ENCODE data around the gene KREMEN1. TPM values are rescaled to one million over a fixed set of nuclear protein-coding genes. Genes with fewer than 3 reads are reported as not detected.
A peak's percentile ranks its signal among the peaks of the same experiment; 100 is the strongest.

KREMEN1 gene
- total RNA-seq, 1 experiment from 2014 or later, result 31.9 TPM

DNA sequence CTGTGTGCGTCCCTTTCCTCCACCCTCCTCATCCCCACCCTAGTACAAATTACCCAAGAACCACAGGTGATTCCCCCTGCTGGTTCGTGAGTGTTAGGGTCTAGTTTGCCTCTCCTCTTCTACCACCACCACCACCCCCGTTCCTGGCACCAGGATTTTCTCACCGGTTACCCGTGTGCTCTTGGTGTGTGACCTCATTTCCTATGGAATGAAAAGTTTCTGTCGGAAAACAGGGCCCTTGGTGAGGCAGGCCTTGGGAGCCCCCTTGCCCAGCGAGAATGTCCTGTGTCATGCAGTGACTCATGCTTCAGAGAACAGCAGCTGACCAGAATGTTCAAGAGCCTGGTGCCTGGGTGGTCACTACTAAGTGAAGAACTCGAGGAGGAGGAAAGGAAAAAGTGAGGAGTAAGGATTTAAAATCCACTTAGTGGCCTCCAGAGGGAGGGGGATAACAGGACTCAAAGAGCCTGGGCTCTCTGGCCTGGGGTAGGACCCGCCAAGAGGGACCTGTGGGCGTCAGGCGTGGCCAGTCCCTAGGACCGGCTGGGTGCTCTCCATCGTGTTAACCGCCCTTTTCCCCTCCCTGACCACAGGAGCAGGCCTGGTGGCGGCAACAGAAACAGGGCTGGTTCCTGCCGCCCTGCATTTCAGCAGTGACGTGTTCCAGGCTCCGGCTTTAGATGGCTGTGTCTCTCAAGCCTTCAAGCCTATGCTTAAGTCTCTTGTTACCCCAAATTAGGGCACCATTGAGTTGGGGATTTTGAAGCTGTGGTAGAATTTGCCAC is 41.4 kb upstream of the KREMEN1 start:
- BruUV-seq (replicated peaks), result TSS peak; percentile 92
- Histone ChIP-seq H3K4me3 (replicated peaks in 1 of 2; ENCODE audit: low read depth in 1 of 2, low read length in 2 of 2) (peak overlapping the region; percentile 45 to 57), H3K4me1 (ENCODE audit: control insufficient read depth in 1 of 2, insufficient read depth in 2 of 2, low read length in 2 of 2) (peaks cover 52 to 64% of the 10 kb centered on the region in 2 experiments), H3K9me3 (ENCODE audit: control insufficient read depth in 1 of 2, insufficient read depth in 1 of 2, low read depth in 1 of 2, low read length in 2 of 2) (no peaks in the 10 kb centered on the region), H3K27me3 (ENCODE audit: insufficient read depth, low read length) (no peaks in the 10 kb centered on the region), H3K4me2 (ENCODE audit: low read length) (peak overlapping the region; percentile 80), H4K20me1 (ENCODE audit: insufficient read depth) (no peaks in the 10 kb centered on the region), H3K79me2 (ENCODE audit: insufficient read depth, low read length) (peaks cover 15% of the 10 kb centered on the region; the same call in 1 of the 2 replicates), H2AFZ (ENCODE audit: low read depth, low read length, poor library complexity, severe bottlenecking) (no peak overlapping the region), H3K9ac (ENCODE audit: low read length) (peak overlapping the region; percentile 68), H3K9me2 (ENCODE audit: insufficient read depth) (no peaks in the 10 kb centered on the region), H3K36me3 (ENCODE audit: control insufficient read depth in 1 of 2, insufficient read depth in 2 of 2, low read length in 2 of 2) (no peaks in the 10 kb centered on the region), H3K27ac (ENCODE audit: low read depth, low read length) (peak overlapping the region; percentile 97)
- RAD21 ChIA-PET (ENCODE audit: low non-redundant PET in 1 of 2, low total read pairs in 2 of 2, uncharacterized antibody in 2 of 2, unreplicated experiment in 2 of 2), result interaction anchor here (0.9 to 2.0 kb wide), 9 partner anchors 8 to 176 kb away, joined by 3 to 12 read pairs (median 5); partner anchors contain the start of gene ZNRF3 (in 1 of the 2)
- peak; percentile 97 for DNase-seq (ENCODE audit: low read depth, low spot score)
- intact Hi-C loops (cut with micrococcal nuclease), result loop anchor here (1.0 to 2.0 kb wide), 3 partner anchors 55 to 148 kb away; partner anchors contain the start of gene ZNRF3
- POLR2A ChIA-PET, result interaction anchor here (0.8 to 2.5 kb wide), 6 partner anchors 27 to 231 kb away, joined by 3 to 16 read pairs (median 4); partner anchors contain the start of genes XBP1 and ZNRF3
- CTCF ChIA-PET, result interaction anchor here (1.3 to 2.0 kb wide), 3 partner anchors 9 to 175 kb away, joined by 4 to 26 read pairs (median 7); no protein-coding TSS in a partner anchor
- peak; percentile 75 for ATAC-seq
- TF ChIP-seq SIN3A (IDR thresholded peaks at IDR 0.05; ENCODE audit: low read depth) (no peak), EZH2phosphoT487 (IDR thresholded peaks at IDR 0.05; ENCODE audit: borderline replicate concordance) (no peak), ZNF274 (IDR thresholded peaks at IDR 0.05; ENCODE audit: low read depth, low read length) (no peak), JUND (IDR thresholded peaks at IDR 0.05) (peak; percentile 83), POLR2AphosphoS5 (IDR thresholded peaks at IDR 0.05; ENCODE audit: low read depth, low read length) (peak; percentile 50), EZH2 (IDR thresholded peaks at IDR 0.05) (no peak), CEBPB (IDR thresholded peaks at IDR 0.05; ENCODE audit: low read depth) (no peak), CBX3 (IDR thresholded peaks at IDR 0.05; ENCODE audit: low read depth) (no peak), RAD21 (IDR thresholded peaks at IDR 0.05; ENCODE audit: low read depth) (peak; percentile 2; the same call in 1 of the 2 replicates), SRF (IDR thresholded peaks at IDR 0.05; ENCODE audit: low read depth) (no peak), ZFX (IDR thresholded peaks at IDR 0.05) (peak; percentile 32; the same call in 1 of the 2 replicates), POLR2A (IDR thresholded peaks at IDR 0.05; ENCODE audit: borderline replicate concordance, extremely low read depth, insufficient read depth, insufficient read length) (no peak), YY1 (IDR thresholded peaks at IDR 0.05; ENCODE audit: extremely low read depth, insufficient replicate concordance, low read depth, low read length) (no peak), FOSL1 (IDR thresholded peaks at IDR 0.05; ENCODE audit: low read depth) (peak; percentile 79)
- TF ChIP-seq, protein P1, sequence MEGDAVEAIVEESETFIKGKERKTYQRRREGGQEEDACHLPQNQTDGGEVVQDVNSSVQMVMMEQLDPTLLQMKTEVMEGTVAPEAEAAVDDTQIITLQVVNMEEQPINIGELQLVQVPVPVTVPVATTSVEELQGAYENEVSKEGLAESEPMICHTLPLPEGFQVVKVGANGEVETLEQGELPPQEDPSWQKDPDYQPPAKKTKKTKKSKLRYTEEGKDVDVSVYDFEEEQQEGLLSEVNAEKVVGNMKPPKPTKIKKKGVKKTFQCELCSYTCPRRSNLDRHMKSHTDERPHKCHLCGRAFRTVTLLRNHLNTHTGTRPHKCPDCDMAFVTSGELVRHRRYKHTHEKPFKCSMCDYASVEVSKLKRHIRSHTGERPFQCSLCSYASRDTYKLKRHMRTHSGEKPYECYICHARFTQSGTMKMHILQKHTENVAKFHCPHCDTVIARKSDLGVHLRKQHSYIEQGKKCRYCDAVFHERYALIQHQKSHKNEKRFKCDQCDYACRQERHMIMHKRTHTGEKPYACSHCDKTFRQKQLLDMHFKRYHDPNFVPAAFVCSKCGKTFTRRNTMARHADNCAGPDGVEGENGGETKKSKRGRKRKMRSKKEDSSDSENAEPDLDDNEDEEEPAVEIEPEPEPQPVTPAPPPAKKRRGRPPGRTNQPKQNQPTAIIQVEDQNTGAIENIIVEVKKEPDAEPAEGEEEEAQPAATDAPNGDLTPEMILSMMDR (IDR thresholded peaks at IDR 0.05 in 2 of 3, conservative IDR thresholded peaks at IDR 0.05 in 1 of 3; ENCODE audit: borderline replicate concordance in 1 of 3, insufficient read depth in 1 of 3, low read depth in 2 of 3, low read length in 2 of 3), result peak in 2 of 3 experiments; percentile 1 to 25; a peak in 1 of 6 replicates
- TF ChIP-seq, protein P2, sequence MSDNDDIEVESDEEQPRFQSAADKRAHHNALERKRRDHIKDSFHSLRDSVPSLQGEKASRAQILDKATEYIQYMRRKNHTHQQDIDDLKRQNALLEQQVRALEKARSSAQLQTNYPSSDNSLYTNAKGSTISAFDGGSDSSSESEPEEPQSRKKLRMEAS (IDR thresholded peaks at IDR 0.05), result peak; percentile 78
- TF ChIP-seq, protein P3, sequence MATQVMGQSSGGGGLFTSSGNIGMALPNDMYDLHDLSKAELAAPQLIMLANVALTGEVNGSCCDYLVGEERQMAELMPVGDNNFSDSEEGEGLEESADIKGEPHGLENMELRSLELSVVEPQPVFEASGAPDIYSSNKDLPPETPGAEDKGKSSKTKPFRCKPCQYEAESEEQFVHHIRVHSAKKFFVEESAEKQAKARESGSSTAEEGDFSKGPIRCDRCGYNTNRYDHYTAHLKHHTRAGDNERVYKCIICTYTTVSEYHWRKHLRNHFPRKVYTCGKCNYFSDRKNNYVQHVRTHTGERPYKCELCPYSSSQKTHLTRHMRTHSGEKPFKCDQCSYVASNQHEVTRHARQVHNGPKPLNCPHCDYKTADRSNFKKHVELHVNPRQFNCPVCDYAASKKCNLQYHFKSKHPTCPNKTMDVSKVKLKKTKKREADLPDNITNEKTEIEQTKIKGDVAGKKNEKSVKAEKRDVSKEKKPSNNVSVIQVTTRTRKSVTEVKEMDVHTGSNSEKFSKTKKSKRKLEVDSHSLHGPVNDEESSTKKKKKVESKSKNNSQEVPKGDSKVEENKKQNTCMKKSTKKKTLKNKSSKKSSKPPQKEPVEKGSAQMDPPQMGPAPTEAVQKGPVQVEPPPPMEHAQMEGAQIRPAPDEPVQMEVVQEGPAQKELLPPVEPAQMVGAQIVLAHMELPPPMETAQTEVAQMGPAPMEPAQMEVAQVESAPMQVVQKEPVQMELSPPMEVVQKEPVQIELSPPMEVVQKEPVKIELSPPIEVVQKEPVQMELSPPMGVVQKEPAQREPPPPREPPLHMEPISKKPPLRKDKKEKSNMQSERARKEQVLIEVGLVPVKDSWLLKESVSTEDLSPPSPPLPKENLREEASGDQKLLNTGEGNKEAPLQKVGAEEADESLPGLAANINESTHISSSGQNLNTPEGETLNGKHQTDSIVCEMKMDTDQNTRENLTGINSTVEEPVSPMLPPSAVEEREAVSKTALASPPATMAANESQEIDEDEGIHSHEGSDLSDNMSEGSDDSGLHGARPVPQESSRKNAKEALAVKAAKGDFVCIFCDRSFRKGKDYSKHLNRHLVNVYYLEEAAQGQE (IDR thresholded peaks at IDR 0.05; ENCODE audit: low read depth), result no peak
- TF ChIP-seq, protein P4, sequence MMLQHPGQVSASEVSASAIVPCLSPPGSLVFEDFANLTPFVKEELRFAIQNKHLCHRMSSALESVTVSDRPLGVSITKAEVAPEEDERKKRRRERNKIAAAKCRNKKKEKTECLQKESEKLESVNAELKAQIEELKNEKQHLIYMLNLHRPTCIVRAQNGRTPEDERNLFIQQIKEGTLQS (IDR thresholded peaks at IDR 0.05), result no peak
